SKM-1 treated with dmso at 0.1 percent for 144 hours (cell line): ENCODE data around the gene STK11.

Source experiments
- DNase-seq: peaks from one replicate; lab custom pipeline; 2025; ENCODE audit not compliant: unreplicated experiment; lab: John Stamatoyannopoulos, UW

Gene STK11

DNA sequence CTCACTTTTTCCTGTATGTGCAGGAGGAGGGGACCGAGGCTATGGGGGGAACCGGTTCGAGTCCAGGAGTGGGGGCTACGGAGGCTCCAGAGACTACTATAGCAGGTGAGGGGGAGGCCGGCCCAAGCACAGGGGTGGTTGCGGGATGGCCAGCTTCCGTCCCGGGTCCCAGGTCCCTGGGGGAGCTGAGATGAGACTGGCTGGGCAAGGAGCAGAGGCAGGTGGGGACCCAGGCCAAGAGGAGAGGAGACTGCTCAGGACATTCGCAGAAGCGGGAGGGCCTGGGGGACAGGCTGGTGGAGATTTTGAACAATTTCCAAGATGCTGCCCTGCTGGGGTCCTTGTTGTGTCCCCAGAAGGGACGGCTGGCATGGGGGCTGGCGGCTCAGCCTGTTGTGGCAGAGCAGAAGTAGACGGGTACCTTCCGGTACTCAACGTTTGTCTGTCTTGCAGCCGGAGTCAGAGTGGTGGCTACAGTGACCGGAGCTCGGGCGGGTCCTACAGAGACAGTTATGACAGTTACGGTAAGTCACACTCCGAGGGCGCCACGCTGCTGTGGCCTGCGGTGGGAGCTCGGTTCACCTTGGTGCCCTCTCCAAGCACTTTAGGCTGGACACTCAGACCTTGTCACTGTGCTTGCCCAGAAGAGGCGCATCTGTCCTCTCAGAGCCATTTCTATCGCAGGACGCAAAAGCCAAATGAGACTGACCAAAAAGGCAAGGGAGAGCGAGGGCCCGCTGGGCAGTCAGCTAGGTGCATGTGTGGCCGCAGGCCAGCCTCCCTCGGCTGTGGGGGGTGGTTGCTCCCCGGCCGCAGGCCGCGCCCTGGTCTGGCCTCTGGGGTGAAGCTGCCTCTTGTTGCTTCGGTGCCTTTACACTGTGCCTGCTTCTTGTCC, 66.2 kb downstream of the STK11 start:
- DNase-seq: no peak

DNA sequence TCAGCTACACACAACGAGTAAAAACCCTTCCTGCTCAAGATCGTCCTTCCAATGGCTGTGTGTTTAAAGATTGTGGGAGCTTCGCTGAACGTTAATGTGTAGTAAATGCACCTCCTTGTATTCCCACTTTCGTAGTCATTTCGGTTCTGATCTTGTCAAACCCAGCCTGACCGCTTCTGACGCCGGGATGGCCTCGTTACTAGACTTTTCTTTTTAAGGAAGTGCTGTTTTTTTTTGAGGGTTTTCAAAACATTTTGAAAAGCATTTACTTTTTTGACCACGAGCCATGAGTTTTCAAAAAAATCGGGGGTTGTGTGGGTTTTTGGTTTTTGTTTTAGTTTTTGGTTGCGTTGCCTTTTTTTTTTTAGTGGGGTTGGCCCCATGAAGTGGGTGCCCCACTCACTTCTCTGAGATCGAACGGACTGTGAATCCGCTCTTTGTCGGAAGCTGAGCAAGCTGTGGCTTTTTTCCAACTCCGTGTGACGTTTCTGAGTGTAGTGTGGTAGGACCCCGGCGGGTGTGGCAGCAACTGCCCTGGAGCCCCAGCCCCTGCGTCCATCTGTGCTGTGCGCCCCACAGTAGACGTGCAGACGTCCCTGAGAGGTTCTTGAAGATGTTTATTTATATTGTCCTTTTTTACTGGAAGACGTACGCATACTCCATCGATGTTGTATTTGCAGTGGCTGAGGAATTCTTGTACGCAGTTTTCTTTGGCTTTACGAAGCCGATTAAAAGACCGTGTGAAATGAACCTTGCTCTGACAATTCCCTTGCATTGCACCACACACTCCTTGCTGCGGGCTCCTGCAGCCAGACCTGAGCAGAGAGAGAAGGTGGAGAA, 67.1 kb downstream of the STK11 start:
- DNase-seq: no peak

DNA sequence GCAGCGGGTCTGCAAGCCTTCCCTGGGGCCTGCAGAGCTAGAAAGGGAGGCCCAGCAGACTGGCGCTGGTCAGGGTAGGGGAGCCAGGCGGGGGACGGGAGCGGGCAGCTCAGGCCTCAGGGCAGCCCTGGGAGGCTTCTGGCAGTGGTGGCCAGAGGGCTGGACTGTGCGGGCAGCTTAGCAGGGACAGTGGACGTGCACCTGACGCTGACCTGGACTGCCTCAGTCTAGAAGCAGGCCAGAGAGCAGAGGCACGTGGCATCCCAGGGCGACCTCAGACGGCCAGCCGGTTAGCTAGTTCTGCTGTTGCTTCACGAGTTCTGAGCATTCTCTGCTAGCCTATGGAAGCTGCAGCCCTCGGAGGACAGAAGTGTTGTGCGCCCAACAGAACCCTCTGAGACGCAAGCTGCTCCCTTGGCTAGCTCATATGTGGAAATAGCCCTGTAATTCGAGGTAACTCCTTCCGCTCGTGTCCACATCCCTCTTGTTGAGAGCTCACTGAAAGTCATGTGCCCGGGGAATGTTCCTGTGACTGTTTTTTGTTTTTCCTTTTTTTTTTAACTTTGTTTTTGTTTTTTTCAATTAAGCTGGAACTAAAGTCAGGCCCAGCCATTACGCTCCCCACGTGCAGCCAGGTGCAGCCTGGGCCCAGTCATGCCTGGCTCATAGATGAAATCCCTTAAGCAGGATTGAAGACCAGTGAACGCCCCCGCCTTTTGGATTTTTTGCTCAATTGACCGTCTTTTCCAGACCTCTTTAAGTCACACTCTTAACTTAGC, 67.9 kb downstream of the STK11 start:
- DNase-seq: no peak

DNA sequence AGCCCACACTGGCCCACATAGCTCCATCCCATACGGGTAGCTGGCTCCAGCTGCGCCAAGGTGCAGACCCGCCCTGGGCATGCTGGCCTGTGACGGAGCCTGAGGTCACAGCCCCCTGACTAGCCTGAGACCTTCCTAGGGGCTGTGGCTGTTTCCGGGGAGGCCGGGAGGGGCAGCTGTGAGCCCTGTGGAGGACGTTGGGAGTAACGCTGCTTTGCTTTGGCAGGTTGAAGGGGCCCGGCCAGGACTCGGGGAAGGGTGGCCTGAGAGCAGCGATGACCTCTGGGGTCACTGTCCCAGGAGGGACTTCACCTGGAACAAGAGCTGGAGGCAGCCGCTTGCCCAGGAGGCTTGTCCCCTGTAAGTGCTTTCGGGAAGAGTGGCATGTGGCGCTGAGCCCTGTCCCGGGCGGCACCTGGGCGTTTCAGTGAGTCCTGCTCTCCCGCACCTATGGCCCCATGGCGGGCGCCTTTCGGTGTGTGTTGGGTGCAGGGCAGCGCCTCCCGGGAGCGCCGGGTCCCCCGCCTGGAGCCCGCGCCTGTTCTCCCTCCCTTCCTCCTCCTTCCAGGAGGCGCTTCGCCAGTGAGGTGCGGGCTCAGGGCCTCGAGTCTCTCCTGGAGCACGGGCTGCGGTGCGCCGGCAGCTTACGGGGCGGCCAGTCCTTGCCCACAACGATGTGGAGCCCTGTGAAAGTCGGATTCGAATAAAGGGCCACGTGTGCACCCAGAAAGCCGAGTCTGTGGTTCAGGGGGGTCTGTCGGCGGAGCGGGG, 68.7 kb downstream of the STK11 start:
- DNase-seq: no peak

DNA sequence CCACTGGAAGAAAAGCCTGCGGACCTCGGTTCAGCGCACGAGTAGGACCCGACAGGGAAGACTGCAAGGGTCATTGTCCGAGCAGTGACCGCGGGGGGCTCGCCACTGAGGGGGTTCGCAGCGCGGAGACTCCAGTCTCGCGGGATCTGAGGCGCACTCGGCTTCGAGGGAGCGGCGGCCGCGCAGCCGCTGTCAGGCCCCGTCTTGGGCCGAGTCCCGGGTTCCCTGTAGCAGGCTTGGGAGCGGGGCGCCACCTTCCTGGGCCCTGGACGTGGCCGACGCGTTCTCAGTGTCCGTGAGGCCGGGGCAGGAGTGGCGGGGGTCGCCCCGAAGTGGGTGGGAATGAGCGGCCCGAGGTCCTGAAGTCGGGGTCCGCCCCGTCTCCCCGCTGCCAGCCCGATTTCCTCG, 69.3 kb downstream of the STK11 start:
- no peak for DNase-seq

- DNase-seq: peak; percentile 95
Observed at GRCh38 chr19:1275260-1275975, 69.8 kb downstream of the STK11 start, which contains the start of gene FAM174C. FAM174C (plus strand) TSS chr19:1275530; CDS start chr19:1275550, 20 bp downstream.

DNA sequence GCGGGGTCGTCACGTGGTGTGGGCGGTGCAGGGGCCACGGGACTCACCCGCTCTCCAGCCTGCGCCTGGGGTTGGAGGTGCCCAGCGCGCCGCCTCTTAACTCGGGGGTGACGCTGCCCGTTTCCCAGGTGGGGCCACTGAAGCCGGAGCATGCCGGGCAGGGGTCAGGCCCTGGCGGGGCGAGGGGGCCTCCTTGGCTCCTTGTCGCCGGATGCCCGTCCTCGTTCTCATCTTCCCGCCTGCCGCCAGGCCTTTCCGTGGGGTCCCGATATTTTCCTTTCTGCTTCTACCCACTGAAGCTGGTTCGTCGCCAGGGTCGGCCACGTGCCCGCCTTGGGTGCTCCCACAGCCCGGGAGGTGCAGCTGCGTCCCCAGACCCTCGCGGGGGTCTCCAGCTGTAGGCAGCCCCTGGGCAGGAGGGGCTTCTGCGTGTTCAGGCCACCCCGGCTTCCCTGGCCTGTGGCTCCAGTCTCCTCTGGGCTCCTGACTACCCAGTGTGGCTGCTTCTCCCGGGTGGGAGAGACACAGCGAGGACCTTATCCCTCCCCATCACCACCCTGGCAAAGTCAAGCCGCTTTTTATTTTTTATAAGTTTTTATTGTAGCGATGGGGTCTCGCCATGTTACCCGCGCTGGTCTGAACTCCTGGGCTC, 70.5 kb downstream of the STK11 start:
- DNase-seq: no peak

- DNase-seq: no peak
Observed at GRCh38 chr19:1276628-1277022, 71.0 kb downstream of the STK11 start.

GRCh38 chr19:1277061-1277460, 71.5 kb downstream of the STK11 start:
- DNase-seq: no peak
